Fibroblast of skin of right quadriceps (primary cell): ENCODE results near the gene LST1.
"Not testable (repeated sequence)": the region's sequence is repeated elsewhere in the genome, so short reads cannot be mapped to it uniquely, and the experiment has no call there.

Source experiments
- DNase-seq: peaks from one replicate; pipeline ENCODE4 v3.0.0-alpha.2; 2013

LST1 gene

DNA sequence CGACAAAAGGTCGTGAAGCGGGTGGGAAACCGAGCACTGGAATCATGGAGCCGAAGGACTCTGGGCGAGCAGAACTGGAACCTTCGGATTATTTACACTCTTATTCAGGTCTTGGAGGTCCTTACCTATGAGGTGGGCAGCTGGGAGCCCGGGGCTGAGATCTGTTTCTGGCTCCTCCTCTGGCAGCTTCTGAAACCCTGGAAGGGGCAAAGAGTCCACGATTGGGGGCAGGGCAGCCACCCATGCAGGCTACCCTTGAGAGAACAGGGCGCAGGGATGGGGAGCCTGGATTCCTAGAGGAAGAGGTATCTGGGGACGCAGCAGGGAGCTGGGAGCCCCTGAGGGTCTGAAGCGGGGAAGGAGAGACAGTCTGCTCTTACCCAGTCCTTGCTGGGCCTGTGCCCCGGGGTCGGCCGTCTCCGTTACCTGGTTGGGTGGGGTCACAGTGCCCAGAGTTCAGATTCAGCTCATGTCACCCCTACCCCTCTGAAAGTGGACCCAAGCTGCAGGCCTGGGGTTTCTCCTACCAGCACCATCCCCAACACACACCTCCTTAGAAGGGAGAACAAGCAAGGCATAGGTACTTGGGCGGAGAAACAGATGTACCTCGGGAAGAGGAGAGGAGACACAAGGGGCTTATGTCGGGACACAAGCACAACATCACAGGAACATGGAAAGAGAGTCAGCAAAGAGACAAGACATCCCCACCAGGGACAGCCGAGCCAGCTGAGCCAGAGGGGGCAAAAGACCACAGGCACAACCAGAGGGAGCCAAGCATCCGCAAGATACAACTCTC is 4.4 kb upstream of the LST1 start:
- no peak for DNase-seq

DNA sequence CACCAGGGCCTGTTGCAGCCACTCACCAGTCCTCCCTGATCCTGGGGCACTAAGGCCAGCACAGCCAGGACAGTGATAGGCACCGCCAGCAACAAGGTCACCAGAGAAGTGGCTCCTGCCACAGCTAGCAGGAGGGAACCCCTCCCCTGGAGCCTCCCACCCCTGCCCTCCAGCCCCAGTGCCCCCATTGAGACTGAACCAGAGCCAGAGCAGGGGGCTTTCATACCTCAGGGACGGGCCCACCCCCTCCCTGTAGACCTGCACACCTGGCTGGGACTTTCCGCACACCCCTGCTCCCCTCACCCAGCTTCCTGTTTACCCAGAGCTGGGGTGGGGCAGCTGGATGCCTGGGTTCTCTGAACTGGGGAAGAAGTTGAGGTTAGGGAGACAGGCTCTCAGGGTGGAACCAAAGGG is 3.8 kb upstream of the LST1 start, which contains the start of gene LTB:
Gene LTB (minus strand): TSS at position 195 of the 414 bp plus-strand sequence. CDS start 7 bp downstream, at position 188.
- no peak for DNase-seq

DNA sequence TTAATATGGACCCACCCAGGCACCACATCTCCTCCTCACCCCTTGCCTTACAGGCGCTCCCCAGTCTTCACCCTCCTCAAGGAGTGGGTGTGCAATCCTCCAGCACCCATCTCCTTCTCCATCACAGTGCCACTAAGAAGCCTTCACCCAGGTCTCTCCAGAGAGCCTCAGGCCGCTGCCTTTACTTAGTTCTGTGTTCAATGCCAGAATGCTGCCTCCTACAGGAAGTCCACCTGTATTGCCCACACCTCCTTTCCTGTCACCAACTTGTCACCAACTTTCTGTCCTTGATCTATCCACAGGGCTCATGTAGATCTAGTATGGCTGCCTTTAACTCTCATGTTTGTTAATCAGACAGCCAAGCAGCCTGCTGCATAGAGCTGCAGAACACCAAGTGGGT is 586 bp upstream of the LST1 start:
- DNase-seq: no peak

DNA sequence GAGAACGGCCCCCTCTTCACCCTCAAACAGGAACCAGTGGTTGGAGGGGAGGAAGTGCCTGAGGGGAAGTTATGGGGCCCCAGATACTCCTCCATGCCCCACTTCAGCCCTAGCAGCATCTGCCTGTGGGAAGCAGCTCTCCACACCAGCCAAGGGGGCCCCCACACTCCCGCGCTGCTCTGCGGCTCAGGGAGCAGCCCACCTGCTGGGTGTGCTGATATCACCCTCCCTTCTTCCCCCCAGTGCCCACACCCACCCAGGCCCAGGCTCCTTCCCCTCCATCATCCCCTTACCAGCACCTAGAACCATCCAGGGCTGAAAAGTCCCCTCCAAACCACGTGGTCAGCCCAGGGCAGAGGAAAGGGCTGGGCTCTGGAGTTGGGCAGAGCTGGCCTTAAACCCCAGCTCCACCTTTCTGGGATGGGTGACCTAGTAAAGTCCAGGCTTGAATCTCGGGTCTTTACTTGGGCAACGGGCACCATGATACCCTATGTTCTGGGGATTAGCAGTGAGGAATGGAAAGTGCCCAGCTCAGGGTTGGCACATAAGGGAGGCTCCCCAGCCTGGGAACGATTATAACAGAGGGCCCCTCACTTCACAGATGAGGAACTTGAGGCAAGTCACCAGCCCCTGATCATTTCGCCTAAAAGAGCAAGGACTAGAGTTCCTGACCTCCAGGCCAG is 663 bp downstream of the LST1 start:
- no peak for DNase-seq

DNA sequence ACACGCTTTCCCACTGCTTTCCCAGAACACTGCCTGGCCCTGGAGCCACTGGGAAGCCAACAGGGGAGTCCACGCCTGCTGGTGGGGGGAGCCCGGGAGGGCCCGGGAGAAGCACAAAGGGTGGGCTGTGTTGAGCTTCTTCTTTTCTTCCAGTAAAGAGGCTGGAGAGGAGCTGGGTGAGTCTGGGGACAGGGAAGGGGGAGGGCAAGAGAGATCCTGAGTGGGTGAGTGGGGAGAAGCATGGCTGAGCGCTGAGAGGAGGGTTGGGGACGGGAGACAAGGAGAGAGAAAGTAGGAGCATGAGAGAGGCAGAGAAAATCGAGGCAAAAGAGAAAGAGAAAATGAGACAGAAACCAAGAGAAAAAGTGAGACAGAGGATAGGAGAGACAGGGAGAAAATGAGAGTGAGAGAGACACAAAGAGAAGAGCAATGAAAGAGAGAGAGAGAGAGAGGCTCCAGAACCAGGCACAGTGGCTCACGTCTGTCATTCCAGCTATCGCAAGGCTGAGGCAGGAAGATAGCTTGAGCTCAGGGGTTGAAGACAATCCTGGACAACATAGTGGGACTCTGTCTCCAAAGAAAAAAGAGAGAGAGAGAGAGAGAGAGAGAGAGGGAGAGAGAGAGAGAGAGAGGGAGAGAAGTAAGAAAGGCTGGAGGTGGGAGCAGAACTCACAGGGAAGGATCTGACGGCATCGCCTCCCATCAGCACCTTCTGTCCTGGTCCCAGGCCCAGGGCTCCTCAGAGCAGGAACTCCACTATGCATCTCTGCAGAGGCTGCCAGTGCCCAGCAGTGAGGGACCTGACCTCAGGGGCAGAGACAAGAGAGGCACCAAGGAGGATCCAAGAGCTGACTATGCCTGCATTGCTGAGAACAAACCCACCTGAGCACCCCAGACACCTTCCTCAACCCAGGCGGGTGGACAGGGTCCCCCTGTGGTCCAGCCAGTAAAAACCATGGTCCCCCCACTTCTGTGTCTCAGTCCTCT is 2.0 kb downstream of the LST1 start:
- no peak for DNase-seq

DNA sequence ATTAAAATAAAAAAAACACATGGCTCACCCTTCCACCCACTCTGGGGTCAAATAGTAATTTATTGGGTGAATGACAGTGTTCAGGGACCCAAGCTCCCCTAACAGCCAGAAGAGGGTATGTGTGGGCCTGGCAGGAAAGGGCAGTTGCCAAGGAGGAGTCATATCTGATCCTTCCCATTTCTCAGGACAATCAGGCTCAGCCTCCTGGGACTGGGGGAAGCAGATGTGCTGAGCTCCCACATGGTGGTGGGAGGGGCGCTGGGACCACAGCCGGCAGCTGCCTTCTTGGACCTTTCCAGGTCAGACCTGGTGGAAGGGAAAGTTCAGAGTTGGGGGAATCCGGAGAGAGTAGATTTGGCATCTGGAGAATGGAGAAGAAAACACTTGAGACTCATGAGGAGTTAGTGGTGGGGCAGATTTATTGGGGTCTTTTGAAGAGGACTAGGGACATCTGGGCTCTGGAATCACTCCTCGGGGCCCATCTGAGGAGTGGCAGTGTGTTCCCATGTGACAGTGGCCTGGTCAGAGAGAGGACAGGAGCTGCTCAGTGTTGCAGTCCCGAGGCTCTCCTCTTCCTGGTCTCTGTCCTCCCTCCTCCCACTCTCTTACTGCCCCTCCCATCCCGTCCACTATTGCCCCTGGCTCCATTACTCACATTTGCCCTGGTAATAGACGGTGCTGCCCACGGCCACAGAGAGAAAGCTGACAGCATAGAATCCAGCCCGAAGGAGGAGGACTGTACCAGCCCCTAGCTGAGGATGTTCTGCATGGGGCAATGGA is 3.0 kb downstream of the LST1 start:
- no peak for DNase-seq

DNA sequence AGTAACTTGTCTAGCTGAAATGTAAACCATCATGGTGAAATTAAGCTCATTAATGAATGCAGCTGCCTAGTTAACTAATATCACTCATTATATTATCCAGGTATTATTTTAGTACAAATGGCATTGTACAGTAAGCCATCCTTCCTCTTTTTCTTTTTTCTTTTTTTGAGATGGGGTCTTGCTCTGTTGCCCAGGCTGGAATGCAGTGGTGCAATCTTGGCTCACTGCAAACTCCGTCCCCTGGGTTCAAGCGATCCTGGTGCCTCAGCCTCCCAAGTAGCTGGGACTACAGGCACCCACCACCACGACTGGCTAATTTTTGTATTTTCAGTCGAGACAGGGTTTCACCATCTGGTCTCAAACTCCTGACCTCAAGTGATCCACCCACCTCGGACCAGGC is 4.6 kb downstream of the LST1 start:
- DNase-seq: not testable (repeated sequence)

DNA sequence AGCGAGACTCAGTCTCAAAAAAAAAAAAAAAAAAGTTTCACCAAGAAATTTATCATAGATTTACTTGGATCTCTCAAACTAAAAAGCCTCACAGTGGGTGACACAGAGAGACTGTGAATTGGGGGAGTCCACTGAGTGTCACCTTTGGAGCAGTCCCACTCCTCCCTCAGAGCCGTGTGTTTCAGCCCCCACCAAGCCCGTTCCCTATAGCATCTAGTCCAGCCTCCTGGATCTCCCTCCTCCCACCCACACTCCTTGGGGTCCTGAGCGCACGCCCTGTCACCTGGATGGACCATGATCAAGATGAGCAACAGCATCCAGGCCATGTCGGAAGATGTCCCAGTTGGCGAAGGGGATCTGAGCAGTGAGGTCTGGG is 6.3 kb downstream of the LST1 start:
- no peak for DNase-seq

DNA sequence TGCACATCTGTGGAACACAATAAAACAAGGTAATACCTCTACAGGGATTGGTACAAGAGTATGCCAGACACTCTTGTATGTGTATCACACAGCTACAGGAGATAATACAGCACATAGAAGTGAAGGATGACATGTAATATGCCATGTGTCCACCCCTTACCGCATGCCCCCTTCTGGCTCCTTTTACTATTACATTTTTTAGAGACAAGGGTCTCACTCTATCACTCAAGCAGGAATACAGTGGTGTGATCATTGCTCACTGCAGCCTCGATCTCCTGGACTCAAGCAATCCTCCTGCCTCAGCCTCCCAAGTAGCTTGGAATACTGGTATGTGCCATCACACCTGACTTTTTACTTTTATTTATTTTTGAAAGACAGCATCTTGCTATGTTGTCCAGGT is 10.9 kb downstream of the LST1 start:
- peak; percentile 29 for DNase-seq

DNA sequence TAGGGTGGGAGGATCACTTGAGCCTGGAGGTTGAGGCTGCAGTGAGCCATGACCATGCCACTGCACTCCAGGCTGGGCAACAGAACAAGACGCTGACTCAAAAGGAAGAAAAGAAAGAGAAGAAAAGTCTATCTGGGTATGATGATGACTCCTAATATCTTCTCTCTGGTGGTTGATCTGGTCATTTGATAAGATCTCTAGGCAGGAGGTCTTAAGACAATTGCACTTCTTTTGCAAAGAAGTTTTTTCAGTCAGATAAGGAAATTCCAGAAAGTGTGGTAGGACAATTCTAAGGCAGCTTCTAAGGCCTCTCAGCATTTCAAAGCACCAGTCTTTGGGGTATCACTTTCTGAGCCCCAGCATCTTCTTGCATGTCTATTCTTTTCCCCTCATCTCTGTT is 21.2 kb downstream of the LST1 start:
- DNase-seq: no peak

DNA sequence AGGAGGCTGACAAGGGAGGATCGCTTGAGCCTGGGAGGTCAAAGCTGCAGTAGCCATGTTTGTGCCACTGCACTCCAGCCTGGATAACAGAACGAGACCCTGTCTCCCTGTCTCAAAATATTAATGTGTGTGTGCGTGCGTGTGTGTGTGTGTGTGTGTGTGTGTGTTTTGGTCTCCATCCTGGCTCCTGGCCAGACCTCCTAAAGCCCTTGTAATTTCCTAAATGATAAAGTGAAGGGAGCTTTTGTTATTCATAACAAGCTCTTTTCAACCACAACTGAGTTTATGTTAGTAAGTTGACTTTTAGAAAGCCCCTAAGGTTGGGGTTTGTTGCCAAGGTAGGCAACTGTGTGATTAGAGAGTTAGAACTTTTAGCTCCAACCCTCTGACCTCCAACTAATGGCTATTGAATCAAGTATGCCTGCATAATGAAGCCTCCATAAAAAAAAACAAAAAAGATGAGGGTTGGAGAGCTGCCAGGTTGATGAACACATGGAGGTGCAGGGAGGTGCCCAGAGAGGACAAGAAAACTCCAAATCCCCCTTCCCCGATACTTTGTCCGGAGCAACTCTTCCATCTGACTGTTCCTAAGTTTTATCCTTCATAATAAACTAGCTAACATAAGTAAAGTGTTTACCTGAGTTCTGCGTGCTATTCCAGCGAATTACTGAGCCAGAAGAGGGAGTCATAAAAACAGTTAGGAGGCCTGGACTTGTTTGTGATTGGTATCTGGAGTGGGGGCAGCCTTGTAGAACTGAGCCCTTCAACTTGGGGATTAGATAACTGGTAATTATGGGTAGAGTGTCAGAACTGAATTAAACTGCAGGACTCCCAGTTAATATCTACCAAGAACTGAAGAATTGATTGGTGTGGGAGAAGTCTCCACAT is 23.7 kb downstream of the LST1 start:
- no peak for DNase-seq

DNA sequence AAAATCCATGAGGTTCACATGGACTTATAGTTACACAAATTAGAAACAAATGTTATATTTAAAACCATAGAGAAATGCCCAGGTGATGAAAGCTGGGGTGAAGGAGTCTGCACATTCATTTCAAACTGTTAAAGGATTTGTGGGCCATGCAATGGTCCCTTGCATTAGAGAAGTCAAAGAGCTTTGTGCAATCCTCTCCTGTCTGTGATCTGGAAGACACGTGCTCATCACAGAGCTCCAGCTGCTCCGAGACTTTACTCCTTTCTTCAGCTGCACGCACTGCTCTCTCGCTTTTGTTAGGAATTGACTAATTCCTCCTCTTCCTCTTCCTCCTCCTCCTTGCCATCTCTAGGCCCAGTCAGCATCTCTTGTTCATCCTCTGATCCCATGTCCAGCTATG is 24.9 kb downstream of the LST1 start:
- DNase-seq: peak; percentile 10

DNA sequence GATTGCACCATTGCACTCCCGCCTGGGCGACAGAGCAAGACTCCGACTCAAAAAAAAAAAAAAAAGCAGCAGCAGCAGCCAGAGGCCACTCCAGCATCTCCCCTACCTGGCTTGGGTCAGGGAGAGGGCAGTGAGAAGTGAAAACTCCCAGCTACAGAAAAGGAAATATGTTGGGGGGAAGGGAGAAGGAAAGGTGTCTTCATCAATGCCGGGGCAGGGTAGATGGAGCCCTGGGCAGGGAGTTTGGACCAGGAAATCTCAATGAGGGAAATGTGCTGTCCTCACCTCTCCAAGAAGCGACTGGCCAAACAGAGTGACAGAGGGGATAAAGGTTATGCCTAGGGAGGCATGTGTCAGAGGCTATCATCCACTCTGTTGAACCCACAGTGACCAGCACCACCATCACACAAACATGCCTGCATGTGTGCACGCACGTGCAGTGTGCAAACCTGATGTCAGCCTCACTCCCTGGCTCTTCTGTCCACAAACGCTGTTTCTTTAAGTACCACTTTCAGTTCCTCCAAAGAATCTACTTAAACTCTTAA is 28.1 kb downstream of the LST1 start:
- DNase-seq: no peak

DNA sequence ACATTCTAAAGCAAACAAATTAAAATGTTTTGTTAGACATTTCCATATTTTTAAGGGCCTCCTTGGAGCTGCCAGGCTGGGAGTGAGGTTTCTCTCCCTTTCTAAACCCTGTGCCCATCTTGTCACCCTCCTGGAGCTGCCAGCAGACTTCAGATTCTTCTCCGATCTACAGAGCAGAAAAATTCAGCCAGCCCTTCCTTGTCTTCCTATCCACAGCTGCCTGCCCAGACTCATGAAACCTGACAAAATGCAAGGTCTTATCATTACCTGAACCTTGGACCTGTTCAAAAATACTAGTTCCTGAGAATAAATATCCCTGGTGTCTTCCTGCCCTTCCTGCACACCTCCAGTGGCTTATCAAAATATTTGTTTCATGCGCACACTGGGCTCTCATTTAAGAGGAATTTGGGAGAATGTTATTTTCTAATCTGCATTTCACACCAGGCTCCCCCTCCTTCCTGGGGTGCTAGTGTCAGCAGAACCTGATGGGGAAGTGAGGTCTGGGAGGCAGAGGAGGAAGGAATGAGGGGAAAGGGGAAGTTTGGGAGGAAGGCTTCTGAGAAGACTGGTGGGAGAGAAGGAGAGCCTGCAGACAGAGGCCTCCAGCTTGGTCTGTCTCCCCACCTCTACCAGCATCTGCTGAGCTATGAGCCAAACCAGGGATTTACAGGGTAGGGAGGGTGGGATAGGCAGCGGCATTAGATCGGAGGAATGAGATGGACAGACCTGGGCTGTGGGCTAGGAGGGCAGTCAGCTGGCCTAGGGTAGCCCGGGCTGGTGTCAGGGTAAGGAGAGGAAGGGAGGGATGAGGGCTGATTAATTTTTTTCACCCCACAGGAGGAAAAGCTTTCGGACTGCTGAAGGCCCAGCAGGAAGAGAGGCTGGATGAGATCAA is 28.9 kb downstream of the LST1 start, which contains the start of gene AIF1:
Gene AIF1 (plus strand): TSS at position 551 of the 895 bp plus-strand sequence. CDS start 96 bp downstream, at position 647.
- no peak for DNase-seq

DNA sequence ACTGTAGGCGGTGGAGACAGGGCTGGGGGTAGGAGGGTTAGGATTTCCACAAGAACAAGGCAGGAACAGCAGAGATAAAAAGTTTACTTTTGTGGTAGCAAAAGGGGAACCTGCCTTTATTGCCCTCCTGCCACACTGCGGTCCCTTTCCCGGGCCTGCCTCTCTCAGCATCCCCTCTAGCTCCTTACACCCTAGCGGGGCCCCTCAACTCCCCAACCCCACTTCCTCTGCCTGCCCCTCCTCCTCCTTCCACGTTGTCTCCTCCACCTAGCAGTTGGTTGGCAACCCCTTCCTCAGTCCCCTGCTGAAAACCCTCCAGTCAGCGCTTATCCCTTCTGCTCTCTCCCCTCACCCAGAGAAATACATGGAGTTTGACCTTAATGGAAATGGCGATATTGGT is 29.7 kb downstream of the LST1 start:
- no peak for DNase-seq

DNA sequence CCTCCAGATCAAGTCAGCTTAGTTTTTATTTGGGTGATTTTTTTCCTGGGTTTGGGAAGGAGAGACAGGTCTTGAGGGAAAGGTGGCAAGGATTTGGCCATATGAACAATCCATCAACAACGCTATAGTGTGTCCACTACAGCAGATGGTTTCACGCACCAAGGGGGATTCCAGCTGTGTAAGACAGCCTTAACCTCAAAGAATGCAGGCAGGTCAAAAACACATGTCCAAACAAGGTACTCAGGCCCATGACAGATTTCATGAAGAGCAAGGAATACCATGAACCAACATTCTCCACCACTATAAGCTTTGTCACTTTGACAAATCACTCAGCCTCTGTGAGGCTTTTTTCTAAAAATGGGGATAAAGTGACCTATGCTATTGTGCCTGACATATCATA is 30.9 kb downstream of the LST1 start:
- no peak for DNase-seq

DNA sequence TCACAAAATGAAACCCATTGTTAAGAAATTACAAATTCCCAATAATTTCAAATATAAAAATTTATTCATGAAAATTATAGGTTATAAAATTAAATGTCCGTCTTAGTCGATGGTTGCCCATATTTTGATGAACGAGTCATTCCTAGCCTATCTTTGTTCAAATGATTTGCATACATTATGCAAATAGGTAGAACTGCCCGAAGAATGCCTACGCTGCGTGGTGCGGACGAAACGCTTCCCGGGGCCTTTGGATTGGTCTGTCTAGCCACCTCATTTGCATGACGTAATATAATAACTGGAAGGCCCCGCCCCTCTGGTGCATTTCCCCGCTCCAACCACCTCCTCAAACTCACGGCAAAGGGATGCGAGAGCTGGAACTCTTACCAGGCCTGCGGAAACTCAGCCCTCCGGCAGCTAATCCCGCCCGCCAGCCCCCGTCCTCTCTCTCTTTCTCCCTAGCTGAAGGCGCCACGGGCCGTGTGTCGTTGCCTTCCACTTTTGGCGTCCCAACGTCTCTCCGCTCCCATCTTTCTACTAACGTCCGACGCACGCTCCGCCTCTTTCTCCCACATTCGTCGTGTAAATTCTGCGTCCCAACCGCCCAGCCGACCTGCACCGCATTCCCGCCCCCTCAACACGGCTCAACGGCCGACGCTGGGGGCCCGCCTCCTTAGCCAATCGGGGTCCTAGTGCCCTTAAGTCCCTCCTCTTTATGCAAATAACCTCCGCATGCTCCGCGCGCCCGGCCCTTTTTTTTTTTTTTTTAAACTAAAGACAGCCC is 33.9 kb downstream of the LST1 start:
- peak; percentile 98 for DNase-seq

DNA sequence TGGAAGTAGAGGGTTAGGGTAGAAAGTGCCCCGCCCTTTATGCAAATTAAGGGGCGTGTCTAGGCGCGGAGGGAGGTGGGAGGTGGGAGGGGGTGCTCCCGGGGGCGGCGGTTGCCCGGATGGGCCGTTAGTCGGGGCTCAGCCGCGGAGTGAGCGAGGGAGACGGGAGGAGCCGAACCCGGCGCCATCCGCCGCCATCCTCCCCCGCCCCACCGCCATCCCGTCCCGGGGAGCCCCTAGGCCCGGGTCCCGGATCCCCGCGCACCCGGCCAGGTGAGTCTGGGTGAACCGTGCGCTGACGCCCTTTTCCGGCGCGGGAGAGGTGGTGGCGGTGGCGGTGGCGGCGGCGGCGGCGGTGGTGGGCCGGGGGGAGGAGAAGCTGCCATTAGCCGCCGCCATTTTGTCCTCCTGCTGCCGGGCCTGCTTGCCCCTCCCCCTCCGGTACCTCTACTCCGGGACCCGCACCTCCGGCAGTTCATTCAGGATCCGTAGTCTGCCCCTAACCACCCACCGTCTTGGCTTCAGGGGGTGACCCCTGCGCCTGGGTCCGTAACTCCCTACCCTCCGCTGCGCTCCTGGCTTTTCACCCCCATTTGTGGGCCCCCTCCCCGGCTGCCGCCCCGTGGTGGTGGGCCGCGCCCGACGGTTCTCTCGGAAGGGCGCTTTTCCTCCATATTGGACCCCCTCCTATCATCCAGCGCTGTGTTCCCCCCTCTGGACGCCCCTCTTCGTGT is 34.7 kb downstream of the LST1 start, which contains the start of gene PRRC2A:
Gene PRRC2A (plus strand): TSS at position 130 of the 734 bp plus-strand sequence. CDS start 2,075 bp downstream, outside the sequence.
- DNase-seq: peak; percentile 100
